GM18870 (cell line): ENCODE measurements around the gene VCL.
A peak's percentile ranks its signal among the peaks of the same experiment; 100 is the strongest.

Experiments
- ATAC-seq: cut with Tn5 transposase; IDR thresholded peaks from one replicate; pipeline ENCODE4 v1.9.1; 2021; ENCODE audit warnings: moderate library complexity; ENCODE audit not compliant: unreplicated experiment

The VCL gene

DNA sequence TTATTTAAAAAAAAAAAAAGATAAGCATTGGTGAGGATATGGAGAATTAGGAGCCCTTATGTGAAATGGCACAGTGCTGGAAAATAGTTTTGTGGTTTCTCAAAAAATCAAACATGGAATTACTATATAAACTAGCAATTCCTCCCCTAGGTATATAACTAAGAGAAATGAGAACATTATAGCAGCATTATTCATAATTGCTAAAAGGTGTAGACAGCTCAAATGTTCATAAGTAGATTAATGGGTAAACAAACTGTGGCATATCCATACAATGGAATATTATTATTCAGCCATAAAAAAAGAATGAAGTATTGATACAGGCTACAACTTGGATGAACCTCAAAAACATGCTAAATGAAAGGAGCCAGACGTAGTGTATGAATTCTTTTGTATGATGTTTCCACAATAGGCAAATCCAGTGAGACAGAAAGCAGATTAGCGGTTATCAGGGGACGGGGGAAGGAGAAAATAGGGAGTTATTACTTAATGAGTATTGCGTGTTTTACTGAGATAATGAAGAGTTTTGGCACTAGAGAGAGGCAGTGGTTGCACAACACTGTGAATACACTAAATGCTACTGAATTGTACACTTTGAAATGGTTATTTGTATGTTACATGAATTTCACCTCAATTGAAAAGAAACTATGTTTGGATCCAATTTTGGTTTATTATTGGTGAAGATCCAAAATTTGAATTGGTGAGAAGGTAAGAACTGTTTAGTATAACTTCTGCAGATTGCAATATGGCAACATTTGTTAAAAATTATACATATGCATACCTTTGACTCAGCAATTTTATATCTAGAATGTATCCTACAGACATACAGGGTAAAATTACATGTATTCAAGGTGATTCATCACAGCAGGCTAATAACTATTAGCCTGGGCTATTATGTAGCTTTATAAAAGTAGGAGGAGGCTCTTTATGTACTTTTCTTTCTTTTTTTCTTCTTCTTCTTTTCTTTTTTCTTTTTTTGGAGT is 69.7 kb downstream of the VCL start:
- ATAC-seq = no peak

GRCh38 chr10:74071157-74071556 is 73.2 kb downstream of the VCL start:
- ATAC-seq = no peak

- ATAC-seq = no peak
Measured at GRCh38 chr10:74072503-74072902, 74.6 kb downstream of the VCL start.

DNA sequence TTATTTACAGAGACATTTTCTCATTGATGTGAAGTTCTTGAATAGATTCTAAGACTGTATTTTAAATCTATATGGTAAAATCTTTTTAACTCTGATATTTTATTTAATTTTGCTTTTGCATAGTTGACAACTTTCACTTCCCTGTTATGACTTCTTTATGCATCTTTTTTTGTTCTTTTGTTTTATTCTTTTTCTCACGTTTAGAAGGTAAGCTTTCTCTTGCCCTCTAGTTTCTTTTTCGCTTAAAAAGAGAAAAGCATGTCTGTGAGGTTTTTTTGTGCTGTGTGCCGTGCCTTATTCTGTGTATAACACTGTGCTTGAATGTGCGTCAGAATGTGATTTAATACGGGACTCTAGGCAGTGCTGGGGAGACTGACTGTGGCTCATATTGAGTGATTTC is 78.0 kb downstream of the VCL start:
- ATAC-seq = no peak

DNA sequence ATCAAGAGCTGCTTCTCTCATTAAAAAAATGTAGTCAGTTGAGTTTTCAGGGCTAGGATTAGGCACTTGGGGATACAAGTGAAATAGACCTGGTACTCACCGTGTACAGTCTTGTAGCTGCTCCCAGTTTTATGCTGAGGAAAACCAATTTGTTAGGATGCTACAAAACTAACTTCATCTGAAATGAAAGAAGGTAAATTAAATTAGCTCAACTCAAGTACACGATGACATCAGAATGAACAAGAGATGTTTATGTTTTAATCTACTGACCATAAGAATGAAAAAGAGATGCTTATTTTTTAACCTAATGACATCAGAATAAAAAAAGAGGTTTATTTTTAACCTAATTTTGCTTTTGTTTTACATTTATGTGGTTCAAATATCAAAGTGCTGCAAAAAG is 79.0 kb downstream of the VCL start:
- no peak for ATAC-seq

DNA sequence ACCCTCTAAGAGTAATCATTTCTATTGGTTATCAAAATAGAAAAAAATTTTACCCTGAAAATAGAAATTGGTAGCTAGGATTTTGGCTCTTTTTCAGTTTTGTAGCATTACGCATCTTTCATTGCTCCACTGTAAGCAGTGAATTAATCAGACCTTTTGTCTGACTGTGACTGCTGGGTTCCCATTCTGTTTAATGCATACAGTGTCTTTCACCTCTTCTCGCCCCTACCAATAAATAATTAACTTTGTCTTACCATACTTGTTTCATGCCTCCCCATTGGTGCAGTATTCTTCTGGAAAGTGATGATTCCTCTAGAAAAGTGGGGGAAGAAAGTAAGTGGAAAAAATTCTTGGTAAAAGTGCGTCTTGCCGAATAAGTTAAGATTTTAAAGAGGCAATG is 79.5 kb downstream of the VCL start:
- no peak for ATAC-seq

GRCh38 chr10:74078037-74078436 is 80.1 kb downstream of the VCL start:
- no peak for ATAC-seq

GRCh38 chr10:74079028-74079935 is 81.4 kb downstream of the VCL start:
- ATAC-seq = no peak

DNA sequence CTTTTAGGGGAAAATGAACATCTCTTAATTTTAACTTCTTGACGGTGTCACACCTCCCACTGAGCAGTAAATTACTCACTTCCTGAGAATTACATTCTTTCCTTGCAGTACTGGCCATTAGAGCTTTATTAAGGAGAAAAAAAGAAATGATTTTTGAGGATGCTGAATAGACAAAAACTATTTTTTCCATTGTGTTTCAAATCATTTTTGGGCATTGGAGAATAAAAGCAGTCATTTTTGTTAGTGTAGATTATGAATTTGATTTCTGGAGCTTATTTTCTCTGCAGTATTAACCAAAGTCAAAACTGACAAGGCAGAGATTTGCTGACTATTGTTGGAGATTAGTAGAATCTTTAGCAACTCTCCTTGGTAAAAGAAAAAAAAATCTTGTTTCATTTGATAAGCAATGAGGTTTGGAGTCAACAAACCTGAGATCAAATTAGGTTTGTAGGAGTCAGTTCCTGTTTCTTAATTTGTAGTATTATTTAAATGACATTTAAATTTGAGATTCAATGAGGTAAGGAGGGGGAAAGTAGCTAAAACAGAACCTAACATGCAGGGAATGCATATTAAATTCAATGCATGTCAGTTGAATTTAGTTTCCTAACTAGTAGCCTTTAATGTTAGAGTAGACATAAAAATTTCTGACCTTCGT is 82.1 kb downstream of the VCL start:
- no peak for ATAC-seq

- ATAC-seq = no peak
Measured at GRCh38 chr10:74081192-74081803, 83.4 kb downstream of the VCL start.

DNA sequence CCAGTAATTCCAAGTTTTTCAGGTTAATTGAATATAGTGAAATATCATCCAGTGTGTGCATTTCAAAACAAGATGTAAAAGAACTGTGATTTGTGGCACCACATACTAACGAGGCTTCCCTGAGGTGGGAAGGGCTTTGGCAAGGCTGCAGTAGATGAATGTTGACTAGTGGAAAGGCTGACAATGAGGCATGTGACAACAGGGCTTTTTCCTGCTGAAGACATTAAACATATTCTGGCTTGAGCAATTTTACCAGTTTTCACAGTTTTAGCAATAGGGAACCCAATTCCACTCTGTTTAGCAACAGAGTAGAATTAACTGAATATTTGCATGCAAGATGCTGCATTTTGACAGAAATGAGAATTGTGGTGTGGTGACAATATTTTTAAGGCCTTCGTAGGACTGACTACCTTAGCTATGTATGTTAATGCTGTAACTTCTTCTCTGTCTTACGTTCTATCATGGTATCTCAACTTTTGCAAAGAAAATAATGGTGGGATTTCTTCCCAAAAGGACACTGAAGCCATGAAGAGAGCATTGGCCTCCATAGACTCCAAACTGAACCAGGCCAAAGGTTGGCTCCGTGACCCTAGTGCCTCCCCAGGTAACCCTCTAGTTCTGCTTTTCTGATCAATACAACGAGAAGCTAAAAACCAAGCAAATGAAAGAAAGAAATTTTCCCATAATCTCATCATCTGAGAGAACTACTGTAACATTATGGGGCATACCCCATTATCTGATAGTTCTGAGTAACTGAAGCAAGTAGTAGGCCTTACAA is 84.2 kb downstream of the VCL start:
- no peak for ATAC-seq

DNA sequence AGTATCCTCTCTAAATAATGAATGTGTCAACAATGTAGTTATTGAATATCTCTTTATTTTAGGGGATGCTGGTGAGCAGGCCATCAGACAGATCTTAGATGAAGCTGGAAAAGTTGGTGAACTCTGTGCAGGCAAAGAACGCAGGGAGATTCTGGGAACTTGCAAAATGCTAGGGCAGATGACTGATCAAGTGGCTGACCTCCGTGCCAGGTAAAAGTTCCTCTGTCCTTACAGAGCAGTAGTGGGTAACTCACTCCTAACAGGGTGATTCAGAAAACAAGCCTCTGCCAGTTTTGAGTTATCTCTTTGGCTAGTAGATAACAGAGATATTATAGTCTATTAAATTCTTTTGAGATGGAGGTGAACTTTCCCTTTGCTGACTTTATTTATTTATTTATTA is 85.4 kb downstream of the VCL start:
- no peak for ATAC-seq

DNA sequence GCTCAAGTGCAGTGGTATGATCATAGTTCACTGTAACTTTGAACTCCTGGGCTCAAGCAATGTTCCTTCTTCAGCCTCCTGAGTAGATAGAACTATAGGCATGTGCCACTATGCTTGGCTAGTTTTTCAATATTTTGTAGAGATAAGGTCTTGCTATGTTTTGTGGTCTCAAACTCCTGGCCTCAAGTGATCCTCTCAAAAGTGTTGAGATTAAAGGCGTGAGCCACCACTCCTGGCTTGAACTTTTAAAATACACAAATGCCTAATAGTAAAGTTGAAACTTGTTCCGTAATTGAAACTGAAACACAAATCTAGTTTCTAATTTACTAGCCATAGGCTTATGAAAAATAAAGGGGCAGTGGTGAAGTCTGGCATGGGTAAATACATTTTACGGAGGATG is 87.0 kb downstream of the VCL start:
- ATAC-seq = no peak

DNA sequence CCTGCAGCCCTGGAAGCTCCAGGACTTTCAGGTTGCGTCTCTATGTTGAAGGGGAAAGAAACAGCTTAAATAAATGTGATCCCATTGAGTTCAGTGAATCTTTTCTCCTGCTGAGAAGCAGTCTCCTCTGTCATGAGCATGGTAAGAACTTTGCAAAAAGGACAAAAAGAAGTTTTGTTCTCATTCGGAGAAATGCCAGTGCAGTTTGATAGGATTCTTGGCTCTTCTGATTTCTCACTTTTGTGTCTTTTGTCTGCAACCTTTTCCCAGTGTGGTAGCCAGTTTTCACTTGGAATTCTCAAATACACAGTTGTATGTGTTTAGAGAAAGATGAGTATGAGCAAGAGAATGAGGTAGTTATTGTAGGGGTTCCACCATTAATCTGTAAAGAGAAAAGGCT is 88.4 kb downstream of the VCL start:
- no peak for ATAC-seq

DNA sequence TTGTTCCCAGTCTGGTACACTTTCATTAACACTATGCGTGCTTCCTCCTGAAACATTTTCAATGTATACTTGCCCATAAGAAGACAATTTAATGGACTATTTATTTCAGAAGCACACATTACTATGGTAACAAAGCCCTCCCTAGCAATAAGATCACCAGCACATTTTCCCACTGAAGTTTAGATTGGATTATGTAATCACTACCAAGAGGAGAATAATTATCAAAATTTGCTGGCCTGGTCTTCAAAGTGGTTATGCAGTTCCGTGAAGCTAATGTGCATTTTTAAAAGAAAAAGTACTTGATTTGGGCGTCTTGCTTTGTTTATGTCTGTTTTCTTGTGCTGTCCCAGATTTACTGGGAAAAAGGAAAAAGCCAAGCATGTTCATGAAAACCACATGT is 90.8 kb downstream of the VCL start:
- no peak for ATAC-seq

DNA sequence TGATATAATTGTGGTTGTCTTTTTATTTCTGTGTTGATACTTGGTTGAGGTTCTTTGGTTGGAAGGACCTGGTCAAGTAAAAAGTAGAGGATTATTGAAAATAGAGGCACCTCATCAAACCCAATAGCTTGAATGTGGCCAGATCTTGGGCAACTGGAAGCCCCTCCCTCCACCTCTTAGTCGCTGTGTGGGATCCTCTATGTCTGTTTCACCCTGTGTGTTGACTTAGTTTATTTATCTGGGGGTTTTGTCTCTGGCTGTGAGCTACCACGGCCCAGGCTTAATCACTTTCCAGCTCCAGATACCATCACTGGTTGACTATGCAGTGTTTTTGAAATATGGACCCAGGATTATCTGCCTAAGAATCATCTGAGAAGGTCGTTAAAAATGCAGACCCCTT is 94.5 kb downstream of the VCL start:
- ATAC-seq = no peak

DNA sequence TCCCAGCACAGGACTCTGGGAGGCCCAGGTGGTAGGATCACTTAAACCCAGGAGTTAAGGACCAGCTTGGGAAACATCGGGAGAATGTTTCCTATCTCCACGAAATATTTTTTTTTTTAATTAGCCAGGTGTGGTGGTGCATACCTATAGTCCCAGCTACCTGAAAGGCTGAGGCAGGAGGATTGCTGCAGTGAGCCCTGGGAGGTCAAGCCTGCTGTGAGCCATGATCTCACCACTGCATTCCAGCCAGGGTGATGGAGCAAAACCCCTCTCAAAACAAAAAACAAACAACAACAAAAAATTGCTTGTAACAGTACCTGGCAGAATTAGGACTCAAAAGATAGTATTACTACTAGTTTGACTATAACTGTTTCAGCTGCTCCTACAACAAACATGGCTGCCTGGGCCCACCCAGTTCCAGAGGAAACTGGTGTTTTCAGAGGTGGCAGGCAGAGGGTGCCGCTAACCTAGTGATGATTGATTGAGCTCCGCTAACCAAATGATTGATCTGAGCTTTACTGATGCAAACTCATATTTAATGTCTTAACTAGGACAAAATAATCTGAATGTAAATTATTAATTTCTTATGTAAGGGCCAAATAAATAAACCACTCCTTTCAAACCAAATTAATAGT is 95.7 kb downstream of the VCL start:
- no peak for ATAC-seq

GRCh38 chr10:74094231-74094630 is 96.3 kb downstream of the VCL start:
- ATAC-seq = no peak

GRCh38 chr10:74096777-74097176 is 98.9 kb downstream of the VCL start:
- peak; percentile 79 for ATAC-seq

DNA sequence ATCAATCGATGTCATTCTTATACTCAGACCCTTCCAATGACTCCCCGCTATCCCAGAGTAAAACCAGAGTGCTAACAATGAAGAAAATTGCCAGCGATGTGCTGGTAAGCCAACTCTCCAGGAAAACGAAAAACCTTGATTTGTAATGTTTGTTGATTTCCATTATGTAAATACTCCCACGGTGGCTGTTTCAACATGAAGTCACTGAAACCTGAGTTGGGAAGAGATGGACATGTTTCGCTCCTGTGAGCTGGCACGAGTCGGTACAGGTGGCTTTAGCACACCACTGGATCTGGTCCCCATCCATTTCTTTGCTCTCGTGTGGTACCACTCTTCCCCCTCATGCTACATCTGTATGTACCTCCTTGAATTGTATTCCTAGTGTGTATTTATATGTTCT is 99.9 kb downstream of the VCL start:
- no peak for ATAC-seq
